C1 segment of cervical spinal cord (tissue), 14 donors: Measurements from ENCODE around the gene TEX55.
"Not testable (repeated sequence)": the region's sequence is repeated elsewhere in the genome, so short reads cannot be mapped to it uniquely, and the experiment has no call there.

ENCODE experiments used
- DNase-seq, 14 donors: peaks; one replicate each; lab custom pipeline; 2025; lab: John Stamatoyannopoulos, UW

Gene TEX55

GRCh38 chr3:119145500-119146167, at the start of gene TEX55:
TEX55 (plus strand) TSS chr3:119146165; CDS start chr3:119146190, 25 bp downstream.
- peak in 4 of 14 donors; percentile 1 to 5 (median 2) for DNase-seq

DNA sequence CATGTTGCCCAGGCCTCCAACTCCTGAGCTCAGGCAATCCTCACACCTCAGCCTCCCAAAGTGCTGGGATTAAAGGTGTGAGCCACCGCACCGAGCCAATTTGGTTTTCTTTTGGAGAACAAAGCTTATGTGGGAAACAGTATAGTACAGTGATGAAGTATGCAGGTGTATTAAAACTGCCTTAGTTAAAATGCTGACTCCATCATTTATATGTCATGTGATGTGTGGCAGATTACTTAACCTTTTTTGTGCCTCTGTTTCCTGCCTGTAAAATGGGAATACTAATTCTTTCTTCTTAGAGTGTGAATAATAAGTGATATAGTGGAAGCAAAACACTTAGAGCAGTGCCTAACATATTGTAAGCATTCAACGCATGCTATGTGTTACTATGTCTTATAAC, 48.0 kb upstream of the TEX55 start:
- DNase-seq: no peak

GRCh38 chr3:119098619-119099222, 47.2 kb upstream of the TEX55 start:
- DNase-seq: peak in 1 of 14 donors; percentile 2

GRCh38 chr3:119099785-119100184, 46.2 kb upstream of the TEX55 start:
- no peak for DNase-seq

GRCh38 chr3:119104031-119104430, 41.9 kb upstream of the TEX55 start:
- DNase-seq: no peak

GRCh38 chr3:119118330-119118729, 27.6 kb upstream of the TEX55 start:
- DNase-seq: not testable (repeated sequence)

DNA sequence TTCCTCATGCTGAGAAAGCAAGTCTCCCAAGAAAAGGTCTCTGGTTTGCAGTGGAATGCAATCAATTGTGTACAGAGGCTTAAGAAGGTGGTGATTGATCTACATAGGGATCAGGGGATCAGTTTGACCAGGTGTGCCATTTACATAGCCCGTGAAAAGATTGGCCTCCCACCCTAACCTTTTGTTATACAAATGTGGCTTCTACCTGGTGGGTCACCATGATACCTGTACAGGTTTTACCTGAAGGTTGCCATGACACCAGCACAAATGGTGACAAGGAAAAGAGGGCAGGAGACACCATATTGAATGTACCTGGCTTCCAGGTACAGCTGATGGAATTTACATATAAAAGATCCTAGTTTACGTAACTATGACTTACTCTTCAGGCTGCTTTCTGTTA, 25.5 kb upstream of the TEX55 start:
- no peak for DNase-seq

GRCh38 chr3:119122350-119122749, 23.6 kb upstream of the TEX55 start:
- DNase-seq: no peak

DNA sequence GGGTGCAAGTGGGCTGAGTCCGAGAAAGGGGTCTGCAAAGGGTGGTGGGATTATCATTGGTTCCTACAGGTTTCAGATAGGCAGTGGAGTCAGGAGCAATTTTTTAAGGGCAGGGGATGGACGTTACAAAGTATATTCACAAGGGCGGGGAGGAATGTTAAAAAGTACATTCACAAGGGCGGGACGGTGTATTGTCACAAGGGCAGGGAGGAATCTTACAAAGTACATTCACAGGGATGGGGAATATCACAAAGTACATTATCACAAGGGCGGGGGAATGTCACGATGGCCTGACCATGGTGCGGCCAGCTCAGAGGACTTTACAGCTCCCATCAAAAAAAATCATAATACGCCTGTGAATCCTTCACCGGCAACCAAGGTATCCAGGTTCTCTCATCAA, 20.6 kb upstream of the TEX55 start:
- DNase-seq: no peak

DNA sequence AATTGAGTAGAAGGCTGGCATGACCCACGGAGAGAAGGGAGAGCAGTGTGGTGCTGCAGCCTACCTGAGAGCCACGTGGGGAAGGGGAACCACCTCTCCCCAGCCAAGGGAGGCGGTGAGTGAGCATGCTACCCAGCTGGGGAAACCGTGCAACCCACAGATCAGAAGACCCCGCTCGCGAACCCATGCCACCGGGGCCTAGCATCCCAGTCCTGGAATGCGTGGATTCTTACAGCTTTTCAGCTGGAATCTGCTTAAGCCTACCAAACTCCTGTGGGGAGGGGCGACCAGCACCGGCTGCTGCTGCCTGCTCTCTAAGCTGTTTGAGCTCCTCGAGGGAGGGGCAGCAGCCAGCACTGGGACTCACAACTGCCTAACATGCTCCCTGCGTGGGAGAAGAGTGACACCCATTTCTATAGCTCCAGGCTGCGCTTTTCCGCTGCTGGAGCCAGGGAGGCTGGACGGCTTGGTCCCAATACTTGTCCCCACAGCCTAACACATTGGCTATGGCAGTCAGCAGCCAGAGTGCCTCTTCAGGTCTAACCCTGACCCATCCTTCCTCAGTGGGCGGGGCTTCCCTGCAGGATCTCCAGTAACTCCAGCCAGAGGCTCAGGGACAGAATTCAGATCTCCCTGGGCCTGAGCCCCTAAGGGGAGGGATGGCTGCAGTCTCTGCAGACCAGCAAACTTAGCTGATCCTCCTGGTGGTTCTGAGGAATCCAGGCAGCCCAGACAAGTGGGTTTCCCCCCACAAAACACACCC, 20.0 kb upstream of the TEX55 start:
- DNase-seq: no peak

DNA sequence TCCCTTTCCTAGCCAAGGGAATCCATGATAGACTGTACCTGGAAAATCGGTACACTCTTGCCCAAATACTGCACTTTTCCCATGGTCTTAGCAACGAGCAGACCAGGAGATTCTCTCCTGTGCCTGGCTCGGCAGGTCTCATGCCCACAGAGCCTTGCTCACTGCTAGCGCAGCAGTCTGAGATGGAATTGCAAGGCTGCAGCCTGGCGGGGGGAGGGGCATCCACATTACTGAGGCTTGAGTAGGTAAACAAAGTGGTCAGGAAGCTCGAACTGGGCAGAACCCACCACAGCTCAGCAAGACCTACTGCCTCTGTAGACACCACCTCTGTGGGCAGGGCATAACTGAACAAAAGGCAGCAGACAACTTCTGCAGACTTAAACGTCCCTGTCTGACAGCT, 15.7 kb upstream of the TEX55 start:
- DNase-seq: not testable (repeated sequence)

- not testable (repeated sequence) for DNase-seq
Measured at GRCh38 chr3:119132291-119132690, 13.7 kb upstream of the TEX55 start.

DNA sequence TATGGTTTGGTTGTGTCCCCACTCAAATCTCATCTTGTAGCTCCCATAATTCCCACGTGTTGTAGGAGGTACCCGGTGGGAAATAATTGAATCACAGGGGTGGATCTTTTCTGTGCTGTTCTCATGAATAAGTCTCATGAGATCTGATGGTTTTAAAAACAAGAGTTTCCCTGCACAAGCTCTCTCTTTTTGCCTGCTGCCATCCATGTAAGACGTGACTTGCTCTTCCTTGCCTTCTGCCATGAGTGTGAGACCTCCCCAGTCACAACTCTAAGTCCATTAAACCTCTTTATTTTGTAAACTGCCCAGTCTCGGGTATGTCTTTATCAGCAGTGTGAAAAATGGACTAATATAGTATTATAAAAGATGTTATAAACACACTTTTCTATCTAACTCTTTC, 6.6 kb upstream of the TEX55 start:
- not testable (repeated sequence) for DNase-seq

DNA sequence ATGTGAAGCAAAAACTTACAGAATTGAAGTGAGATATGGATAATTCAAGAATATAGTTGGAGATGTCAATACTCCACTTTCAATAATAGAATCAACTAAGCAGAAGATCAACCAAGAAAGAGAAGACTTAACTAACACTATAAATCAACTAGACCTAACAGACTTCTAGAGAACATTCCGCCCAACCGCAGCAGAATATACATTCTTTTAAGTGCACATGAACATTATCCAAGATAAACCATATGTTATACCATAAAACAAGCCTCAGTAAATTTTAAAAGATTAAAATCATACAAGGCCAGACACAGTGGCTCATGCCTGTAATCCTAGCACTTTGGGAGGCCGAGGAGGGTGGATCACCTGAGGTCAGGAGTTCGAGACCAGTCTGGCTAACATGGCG, 5.5 kb upstream of the TEX55 start:
- DNase-seq: no peak

DNA sequence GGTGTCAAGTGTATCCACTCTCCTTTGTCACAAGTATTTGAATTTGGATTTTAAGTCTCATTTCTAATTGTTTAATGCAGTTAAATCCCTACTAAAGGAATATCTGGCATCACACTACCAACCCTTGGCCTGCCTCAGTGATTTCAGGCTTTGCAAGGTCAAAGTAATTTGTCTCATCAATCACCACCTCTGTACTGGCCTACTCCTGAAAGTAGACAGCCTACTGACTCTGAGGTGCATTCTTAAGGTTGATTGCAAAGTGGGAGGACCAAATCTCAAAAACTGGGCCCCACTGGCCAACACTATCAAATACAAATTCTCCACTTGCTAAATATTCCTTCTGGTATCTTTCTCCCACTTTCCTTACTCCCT, 851 bp upstream of the TEX55 start:
- no peak for DNase-seq

DNA sequence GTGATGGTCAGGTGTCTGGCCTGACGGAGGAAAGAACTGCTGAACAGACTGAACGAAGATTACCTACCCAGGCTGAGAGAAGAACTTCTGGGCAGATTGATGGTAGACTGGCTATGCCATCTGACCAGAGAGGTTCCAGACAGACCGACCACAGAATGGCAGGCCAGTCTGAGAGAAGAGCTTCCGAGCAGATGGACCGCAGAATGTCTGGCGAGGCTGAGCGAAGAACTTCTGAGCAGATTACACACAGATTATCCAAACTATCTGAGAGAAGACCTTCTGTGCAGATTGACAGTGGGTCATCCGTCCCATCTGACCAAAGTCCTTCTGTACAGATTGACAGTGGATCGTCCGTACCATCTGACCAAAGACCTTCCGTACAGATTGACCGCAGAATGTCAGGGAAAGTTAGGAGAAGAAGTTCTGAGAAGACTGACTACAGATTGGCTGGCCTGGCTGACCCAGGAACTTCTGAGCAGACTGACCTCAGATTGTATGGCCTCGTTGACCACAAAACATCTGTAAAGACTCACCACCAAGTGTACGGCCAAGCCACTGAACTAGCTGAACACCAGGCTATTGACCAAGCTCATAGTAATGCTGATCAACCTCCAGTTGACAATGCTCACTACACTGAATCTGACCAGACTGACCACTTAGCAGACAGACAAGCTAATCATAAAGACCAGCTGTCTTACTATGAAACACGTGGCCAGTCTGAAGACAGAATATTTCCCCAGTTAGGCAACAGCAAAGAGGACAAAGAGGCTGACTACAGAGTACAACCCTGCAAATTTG, 812 bp downstream of the TEX55 start:
- no peak for DNase-seq

GRCh38 chr3:119147494-119147893, 1.5 kb downstream of the TEX55 start:
- no peak for DNase-seq

DNA sequence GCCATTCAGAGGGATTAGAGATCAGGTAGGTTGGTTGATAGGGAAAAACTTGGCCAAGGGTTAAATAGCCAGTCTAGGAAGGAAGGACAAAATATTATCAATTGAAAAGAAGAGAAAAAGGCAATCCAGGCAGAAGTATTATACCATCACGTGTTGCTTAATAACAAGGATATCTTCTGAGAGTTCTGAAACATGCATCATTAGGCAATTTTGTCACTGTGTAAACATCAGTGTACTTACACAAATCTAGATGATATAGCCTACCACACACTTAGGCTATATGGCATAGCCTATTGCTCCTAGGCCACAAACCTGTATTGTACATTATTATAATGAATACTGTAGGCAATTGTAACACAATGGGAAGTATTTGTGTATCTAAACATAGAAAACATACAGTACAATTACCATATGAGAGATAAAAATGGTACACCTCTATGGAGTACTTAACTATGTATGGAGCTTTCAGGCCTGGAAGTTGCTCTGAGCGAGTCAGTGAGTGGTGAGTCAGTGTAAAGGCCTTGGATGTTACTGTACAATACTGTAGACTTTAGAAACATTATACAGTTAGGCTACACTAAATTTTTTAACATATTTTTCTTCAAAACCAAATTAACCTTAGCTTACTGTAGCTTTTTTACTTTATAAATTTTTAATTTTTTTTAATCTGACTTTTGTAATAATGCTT, 2.7 kb downstream of the TEX55 start:
- DNase-seq: no peak

DNA sequence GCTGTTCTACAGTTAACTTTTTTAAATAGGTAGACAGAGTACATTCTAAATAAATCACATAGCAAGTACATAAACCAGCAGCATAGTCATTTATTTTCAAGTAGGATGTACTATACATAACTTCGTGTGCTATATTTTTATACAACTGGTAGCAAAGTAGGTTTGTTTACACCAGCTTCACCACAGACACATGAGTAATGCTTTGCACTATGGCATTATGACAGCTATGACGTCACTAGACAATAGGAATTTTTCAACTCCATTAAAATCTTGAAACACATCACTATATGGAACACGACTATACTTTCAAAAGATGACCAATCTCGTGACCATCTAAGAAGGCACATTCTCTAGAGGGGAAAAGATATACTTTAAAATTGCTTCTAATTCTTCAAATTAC, 3.5 kb downstream of the TEX55 start:
- DNase-seq: no peak

GRCh38 chr3:119156868-119157267, 10.9 kb downstream of the TEX55 start:
- DNase-seq: no peak

- DNase-seq: no peak
Measured at GRCh38 chr3:119157971-119158370, 12.0 kb downstream of the TEX55 start.
